GM12873 (cell line): Measurements from ENCODE around the gene CUL4A.

Source experiments
- TF ChIP-seq, protein P1 (sequence below): IDR thresholded peaks from 2 replicates; pipeline ENCODE4 v1.5.1; 2012; ENCODE audit warnings: low read depth, mild to moderate bottlenecking, moderate library complexity, low read length, control low read depth; ENCODE audit not compliant: insufficient read depth; ENCODE audit errors: missing control alignments

Gene CUL4A

DNA sequence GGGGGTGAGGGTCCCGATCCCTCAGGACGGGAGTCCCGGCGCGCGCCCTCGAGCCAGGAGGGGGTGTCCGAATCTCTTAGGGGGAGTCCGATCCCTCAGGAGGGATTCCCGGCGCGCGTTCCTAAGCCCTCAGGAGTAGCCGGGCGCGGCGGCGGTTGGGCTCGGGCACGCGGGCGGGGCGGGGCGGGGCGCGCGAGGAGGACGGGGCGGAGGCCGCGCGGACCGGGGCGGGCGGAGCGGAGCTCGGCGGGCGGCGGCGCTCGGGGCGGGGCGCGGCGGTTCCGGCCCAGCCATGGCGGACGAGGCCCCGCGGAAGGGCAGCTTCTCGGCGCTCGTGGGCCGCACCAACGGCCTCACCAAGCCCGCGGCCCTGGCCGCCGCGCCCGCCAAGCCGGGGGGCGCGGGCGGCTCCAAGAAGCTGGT lies at the start of gene CUL4A:
TSS of gene CUL4A (plus strand) at position 278 of the 423 bp plus-strand sequence. CDS start at position 293, 15 bp downstream.
- TF ChIP-seq, protein P1, sequence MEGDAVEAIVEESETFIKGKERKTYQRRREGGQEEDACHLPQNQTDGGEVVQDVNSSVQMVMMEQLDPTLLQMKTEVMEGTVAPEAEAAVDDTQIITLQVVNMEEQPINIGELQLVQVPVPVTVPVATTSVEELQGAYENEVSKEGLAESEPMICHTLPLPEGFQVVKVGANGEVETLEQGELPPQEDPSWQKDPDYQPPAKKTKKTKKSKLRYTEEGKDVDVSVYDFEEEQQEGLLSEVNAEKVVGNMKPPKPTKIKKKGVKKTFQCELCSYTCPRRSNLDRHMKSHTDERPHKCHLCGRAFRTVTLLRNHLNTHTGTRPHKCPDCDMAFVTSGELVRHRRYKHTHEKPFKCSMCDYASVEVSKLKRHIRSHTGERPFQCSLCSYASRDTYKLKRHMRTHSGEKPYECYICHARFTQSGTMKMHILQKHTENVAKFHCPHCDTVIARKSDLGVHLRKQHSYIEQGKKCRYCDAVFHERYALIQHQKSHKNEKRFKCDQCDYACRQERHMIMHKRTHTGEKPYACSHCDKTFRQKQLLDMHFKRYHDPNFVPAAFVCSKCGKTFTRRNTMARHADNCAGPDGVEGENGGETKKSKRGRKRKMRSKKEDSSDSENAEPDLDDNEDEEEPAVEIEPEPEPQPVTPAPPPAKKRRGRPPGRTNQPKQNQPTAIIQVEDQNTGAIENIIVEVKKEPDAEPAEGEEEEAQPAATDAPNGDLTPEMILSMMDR = no peak

DNA sequence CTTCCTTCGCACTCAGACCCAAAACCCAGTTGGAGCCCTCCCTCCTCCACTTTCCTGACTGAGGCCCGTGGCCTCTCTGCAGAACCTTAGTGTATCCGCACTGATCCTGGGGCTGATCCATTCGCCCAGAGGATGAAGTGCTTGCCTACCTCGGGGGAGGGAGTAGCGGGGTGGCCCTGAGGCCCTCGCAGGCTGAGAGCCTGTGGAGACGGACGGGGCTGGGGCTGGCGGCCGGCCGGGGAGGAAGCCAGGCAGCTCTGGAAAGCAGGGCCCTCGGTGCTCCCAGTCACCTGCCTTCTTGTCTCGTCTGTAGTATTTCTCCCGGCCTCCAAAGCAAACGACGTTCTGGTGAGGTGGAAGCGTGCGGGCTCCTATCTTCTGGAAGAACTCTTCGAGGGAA lies 49.7 kb upstream of the CUL4A start:
- TF ChIP-seq, protein P1 = no peak

DNA sequence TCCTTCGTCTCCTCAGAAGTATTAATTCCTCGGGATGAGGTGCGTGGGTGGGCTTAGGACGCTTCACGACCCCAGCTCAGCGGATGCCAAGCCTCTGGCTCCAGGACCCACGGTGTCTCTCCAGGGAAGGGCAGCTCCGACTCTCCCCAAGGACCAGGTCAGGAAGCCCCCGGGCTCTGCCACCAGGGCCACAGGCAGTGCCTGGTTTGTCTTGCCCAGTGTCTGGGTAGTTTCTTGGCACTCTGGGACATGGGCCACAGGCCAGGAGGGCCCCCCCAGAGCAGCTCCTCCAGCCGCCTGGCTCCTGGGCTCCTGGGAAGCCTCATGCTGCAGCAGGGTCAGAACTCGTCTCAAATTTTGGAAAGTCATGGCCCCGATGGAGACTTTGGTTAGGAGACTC lies 48.4 kb upstream of the CUL4A start:
- TF ChIP-seq, protein P1 = no peak

DNA sequence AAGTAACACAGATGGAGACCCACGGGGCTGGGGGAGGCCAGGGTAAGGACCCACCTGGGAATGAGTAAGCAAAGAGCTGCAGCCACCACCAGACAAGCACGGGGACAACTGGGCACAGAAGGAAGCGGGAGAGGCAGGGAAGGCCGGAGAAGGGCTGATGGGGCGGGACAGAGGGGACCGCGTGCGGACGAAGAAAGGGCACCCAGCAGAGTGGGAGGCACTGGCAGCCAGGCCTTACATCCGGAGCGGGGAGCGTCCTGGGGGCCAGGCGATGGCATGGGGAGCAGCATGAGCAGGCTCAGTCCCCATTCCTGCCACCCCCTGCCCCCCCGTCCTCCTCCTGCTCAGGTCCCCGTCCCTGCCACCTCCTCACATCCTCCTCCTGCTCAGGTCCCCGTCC lies 48.0 kb upstream of the CUL4A start:
- TF ChIP-seq, protein P1 = no peak

DNA sequence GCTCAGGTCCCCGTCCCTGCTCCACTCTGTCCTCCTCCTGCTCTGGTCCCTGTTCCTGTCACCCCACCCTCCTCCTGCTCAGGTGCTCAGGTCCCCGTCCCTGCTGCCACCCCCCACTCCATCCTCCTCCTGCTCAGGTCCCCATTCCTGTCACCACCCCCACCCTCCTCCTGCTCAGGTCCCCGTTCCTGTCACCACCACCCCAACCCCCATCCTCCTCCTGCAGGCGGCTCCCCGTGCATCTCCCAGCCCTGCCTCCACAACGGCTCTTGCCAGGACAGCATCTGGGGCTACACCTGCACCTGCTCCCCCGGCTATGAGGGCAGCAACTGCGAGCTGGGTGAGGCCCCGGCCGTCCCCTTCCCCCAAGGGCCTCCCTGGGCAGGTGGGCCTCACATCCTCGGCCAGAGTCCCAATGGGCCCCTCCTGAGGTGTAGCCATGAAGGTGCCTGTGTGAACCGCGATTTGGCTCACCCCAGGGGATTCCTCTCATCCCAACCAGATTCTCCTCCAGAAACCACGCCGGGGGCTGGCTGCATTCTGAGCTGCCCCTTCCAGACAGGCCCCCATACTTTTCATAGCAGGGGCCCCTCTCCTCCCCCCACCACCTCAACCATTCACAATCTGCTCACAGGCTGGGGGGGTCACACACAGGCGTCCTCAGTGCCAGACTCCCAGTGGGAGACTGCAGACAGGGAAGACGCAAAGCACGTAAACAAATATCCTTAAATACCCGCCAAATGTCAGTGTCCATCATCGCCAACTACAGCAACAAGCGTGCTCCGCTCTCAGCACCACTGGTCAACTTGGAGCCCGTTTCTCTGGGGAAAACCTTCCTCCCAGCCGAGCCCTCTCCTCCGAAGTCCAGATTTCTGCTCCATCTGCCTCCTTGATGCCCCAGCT lies 46.4 kb upstream of the CUL4A start:
- TF ChIP-seq, protein P1 = no peak

DNA sequence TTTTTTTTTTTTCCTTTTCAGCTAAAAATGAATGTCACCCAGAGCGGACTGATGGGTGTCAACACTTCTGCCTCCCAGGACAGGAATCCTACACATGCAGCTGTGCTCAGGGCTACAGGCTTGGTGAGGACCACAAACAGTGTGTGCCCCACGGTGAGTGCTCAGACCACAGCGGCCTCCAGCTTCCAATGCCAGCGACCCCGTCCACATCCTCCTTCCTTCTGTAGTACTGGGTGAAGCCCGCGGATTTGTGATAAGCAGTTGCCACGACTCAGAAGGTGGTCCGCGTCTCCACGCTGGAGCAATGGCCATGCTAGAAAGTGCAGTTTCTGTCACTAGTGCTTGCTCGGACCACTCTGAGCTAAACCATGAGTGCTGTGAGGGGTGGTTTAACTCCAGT lies 44.9 kb upstream of the CUL4A start:
- TF ChIP-seq, protein P1 = no peak

DNA sequence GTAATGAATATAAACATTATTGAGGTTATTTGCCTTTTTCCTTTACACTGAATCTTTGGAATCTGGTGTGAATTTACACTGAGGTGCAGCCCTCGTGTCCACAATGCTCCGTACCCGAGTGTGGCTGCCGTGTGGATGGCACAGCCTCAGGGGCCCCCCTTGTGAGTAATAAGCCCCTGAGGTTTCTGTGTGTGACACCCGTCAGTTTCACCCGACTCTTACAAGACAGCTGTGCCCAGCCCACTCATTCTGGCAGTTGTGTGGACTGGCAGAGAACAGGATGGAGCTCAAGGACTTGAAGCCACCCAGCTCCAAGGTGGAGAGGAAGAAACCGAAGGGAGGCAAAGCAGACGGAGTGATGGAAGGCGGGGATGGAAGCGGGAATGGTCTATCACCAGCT lies 43.1 kb upstream of the CUL4A start:
- TF ChIP-seq, protein P1 = no peak
